Measurements from ENCODE around the gene TSPAN19.

The TSPAN19 gene

GRCh38 chr12:84998341-84998740, 37.7 kb downstream of the TSPAN19 start:
- no peak for DNase-seq

- no peak for DNase-seq
Observed at GRCh38 chr12:84996759-84997158, 39.3 kb downstream of the TSPAN19 start.

GRCh38 chr12:84995641-84996040, 40.4 kb downstream of the TSPAN19 start:
- no peak for DNase-seq

- DNase-seq, result no peak
Observed at GRCh38 chr12:84994426-84994825, 41.7 kb downstream of the TSPAN19 start.

- no peak for DNase-seq
Observed at GRCh38 chr12:84986586-84986985, 49.5 kb downstream of the TSPAN19 start.

- no peak for DNase-seq
Observed at GRCh38 chr12:84986117-84986516, 50.0 kb downstream of the TSPAN19 start.

- DNase-seq, result no peak
Observed at GRCh38 chr12:84983289-84983688, 52.8 kb downstream of the TSPAN19 start.

GRCh38 chr12:84982888-84983287, 53.2 kb downstream of the TSPAN19 start:
- no peak for DNase-seq

GRCh38 chr12:84978921-84979320, 57.2 kb downstream of the TSPAN19 start:
- no peak for DNase-seq

- no peak for DNase-seq
Observed at GRCh38 chr12:84976133-84976532, 59.9 kb downstream of the TSPAN19 start.

- DNase-seq, result no peak
Observed at GRCh38 chr12:84974155-84974815, 61.8 kb downstream of the TSPAN19 start.

- DNase-seq, result no peak
Observed at GRCh38 chr12:84973026-84973425, 63.1 kb downstream of the TSPAN19 start.

- no peak for DNase-seq
Observed at GRCh38 chr12:84969226-84969625, 66.9 kb downstream of the TSPAN19 start.

Data from kidney glomerular epithelial cell (primary cell).